A673 (cell line): Measurements from ENCODE around the gene SLC19A1. TPM values are rescaled to one million over a fixed set of nuclear protein-coding genes. Genes with fewer than 3 reads are reported as not detected.

Experiments
- BruUV-seq: library from RNA; stranded (reverse); fragments of 400-500 nt; replicated peaks from 2 replicates; lab custom pipeline; 2021; lab: Mats Ljungman, UMichigan
- CTCF ChIA-PET: fragments of 300-600 bp; sonication (Branson Sonifier 250); formaldehyde crosslinking; loops from one replicate; lab custom pipeline; 2022; ENCODE audit warnings: antibody characterized with exemption; lab: Charles Lee
- POLR2A ChIA-PET: fragments of 300-600 bp; sonication (Branson Sonifier 250); formaldehyde crosslinking; loops from one replicate; lab custom pipeline; 2022; ENCODE audit warnings: antibody characterized with exemption; ENCODE audit not compliant: low non-redundant PET; lab: Charles Lee
- DNase-seq: peaks from one replicate; pipeline ENCODE4 v3.0.0-alpha.2; 2015; ENCODE audit warnings: low spot score
- H3K27ac ChIP-seq: fragments of 200-600 bp; sonication (generic); 2 replicates; pipeline ENCODE4 v1.5.1; 2016; ENCODE audit warnings: mixed run types, low read depth, mild to moderate bottlenecking, mixed read lengths, antibody characterized with exemption, low read length; ENCODE audit not compliant: poor library complexity, severe bottlenecking
- H3K27me3 ChIP-seq: fragments of 200-600 bp; sonication (generic); replicated peaks from 2 replicates; pipeline ENCODE4 v1.6.1; 2017; ENCODE audit warnings: mixed run types, low read depth, mild to moderate bottlenecking, mixed read lengths, antibody characterized with exemption, low read length; ENCODE audit not compliant: insufficient read depth, poor library complexity
- H3K36me3 ChIP-seq: fragments of 200-600 bp; sonication (generic); 2 replicates; pipeline ENCODE4 v1.6.1; 2016; ENCODE audit warnings: mixed run types, mild to moderate bottlenecking, mixed read lengths, antibody characterized with exemption, low read length; ENCODE audit not compliant: insufficient read depth, poor library complexity, severe bottlenecking
- H3K4me1 ChIP-seq: fragments of 200-600 bp; sonication (generic); 2 replicates; pipeline ENCODE4 v1.6.1; 2017; ENCODE audit warnings: mixed run types, mild to moderate bottlenecking, mixed read lengths, antibody characterized with exemption, low read length; ENCODE audit not compliant: insufficient read depth, poor library complexity, severe bottlenecking
- H3K4me3 ChIP-seq: fragments of 200-600 bp; sonication (generic); 2 replicates; pipeline ENCODE4 v1.5.1; 2016; ENCODE audit warnings: low read depth, mixed run types, mild to moderate bottlenecking, mixed read lengths, low read length; ENCODE audit not compliant: poor library complexity, severe bottlenecking
- H3K9me3 ChIP-seq: fragments of 200-600 bp; sonication (generic); 2 replicates; pipeline ENCODE4 v1.6.1; 2016; ENCODE audit warnings: mixed run types, low read depth, mild to moderate bottlenecking, mixed read lengths, antibody characterized with exemption, low read length; ENCODE audit not compliant: poor library complexity, severe bottlenecking
- CTCF ChIP-seq: fragments of 300-800, 200-600 bp; sonication (generic); conservative IDR thresholded peaks from 2 replicates; pipeline ENCODE4 v1.5.1; 2017; ENCODE audit warnings: low read depth, mild to moderate bottlenecking, antibody characterized with exemption, low read length, moderate library complexity, mixed read lengths
- EZH2 ChIP-seq: fragments of 200-600 bp; sonication (generic); IDR thresholded peaks from 2 replicates; pipeline ENCODE4 v1.6.1; 2017; ENCODE audit warnings: borderline replicate concordance, low read depth, mild to moderate bottlenecking, mixed read lengths, antibody characterized with exemption, low read length; ENCODE audit not compliant: poor library complexity, severe bottlenecking
- intact Hi-C: fragments of 100-400 bp; cut with micrococcal nuclease; formaldehyde crosslinking; loops from one replicate; pipeline ENCODE4 v1.10.0; 2022; ENCODE audit not compliant: unreplicated experiment
- total RNA-seq: library from RNA; stranded (reverse); gene quantifications from 2 replicates; pipeline ENCODE4 v1.2.3, GENCODE V29; 2021

SLC19A1 gene
- total RNA-seq, 1 experiment from 2014 or later = 72.1 TPM

DNA sequence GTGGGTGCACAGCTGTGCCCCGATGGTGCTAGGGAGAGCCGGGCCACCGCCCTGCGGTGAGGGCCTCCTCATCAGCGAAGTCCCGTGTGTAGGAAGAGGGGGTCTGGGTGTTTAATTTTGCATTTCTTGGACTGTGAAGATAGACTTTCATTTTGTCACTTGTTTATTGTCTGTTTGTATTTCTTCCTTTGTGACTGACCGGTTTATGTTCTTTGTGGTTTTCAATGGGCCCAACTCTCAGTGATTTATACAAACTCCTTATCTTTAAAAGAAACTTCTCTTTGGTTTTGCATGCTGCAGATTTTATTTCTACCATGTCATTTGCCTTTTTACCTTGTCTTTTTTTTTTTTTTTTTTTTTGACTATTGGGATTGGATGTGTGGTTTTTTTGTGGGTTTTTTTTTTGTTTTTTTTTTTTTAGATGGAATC is 72.1 kb downstream of the SLC19A1 start:
- POLR2A ChIA-PET = no interaction called here
- DNase-seq = no peak
- Histone ChIP-seq H3K4me3 (no peak overlapping the region), H3K4me1 (peaks cover 13% of the 10 kb centered on the region), H3K9me3 (no peaks in the 10 kb centered on the region), H3K27me3 (no peaks in the 10 kb centered on the region), H3K36me3 (no peaks in the 10 kb centered on the region), H3K27ac (no peak overlapping the region)
- CTCF ChIA-PET = no interaction called here
- no peak for TF ChIP-seq EZH2
- TF ChIP-seq CTCF = no peak
- no TSS peak for BruUV-seq
- intact Hi-C loops = no loop called here

DNA sequence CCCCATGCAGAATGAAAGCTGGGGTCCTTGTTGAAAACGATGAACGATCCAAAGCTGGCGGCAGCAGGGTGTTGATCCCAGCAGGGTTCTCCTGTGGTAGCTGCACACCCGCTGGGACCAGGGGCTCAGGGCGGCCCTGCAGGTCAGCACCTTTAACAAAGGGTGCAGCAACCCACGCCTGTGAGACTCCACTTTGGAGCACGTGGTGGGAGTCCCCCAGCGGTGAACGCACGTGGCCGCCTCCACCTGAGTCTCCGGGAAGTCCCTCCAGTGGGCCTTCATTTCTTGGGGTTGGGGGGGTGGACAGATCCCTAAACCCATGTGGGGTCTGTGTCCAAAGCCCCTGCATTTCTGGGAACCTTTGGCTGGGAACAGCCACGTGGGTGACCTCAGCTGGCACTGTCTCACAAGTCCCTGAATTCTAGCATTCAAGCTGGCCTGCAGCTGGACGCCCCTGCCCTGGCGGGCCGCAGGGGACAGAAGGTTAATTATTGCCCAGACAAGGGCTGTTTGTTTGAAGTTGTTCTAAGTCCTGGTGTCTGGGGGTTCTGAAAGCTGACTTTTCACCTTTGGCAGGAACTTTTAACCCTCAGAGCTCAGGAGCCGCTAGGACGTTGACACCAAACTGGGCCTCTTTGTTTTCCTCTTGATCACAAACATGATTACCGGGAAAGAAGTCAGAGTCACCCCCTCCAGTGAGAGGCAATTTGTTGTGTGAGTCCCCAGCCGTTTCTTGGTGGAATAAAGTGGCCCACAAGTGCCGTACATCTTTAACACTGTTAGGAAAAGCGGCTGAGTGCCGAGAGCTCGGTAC is 72.8 kb downstream of the SLC19A1 start:
- Histone ChIP-seq H3K9me3 (no peaks in the 10 kb centered on the region), H3K27ac (no peak overlapping the region), H3K36me3 (no peaks in the 10 kb centered on the region), H3K4me1 (peaks cover 13% of the 10 kb centered on the region), H3K27me3 (no peaks in the 10 kb centered on the region), H3K4me3 (no peak overlapping the region)
- DNase-seq = no peak
- TF ChIP-seq CTCF = no peak
- no peak for TF ChIP-seq EZH2
- ChIA-PET CTCF (no interaction called here), POLR2A (no interaction called here)
- intact Hi-C loops = no loop called here
- no TSS peak for BruUV-seq

GRCh38 chr21:45468971-45469272 is 73.3 kb downstream of the SLC19A1 start:
- no peaks in the 10 kb centered on the region for H3K27me3 ChIP-seq
- BruUV-seq = no TSS peak
- no peaks in the 10 kb centered on the region for H3K9me3 ChIP-seq
- H3K4me3 ChIP-seq = no peak overlapping the region
- peaks cover 13% of the 10 kb centered on the region for H3K4me1 ChIP-seq
- no peak overlapping the region for H3K27ac ChIP-seq
- ChIA-PET POLR2A (no interaction called here), CTCF (no interaction called here)
- intact Hi-C loops = no loop called here
- no peak for TF ChIP-seq EZH2
- no peak for TF ChIP-seq CTCF
- DNase-seq = no peak
- no peaks in the 10 kb centered on the region for H3K36me3 ChIP-seq
